Astrocyte (in vitro differentiated cells and primary cell): ENCODE results near the gene CORO6. TPM values are rescaled to one million over a fixed set of nuclear protein-coding genes. Genes with fewer than 3 reads are reported as not detected.

Experiments
- DNase-seq: peaks from one replicate; pipeline ENCODE4 v3.0.0-alpha.2; 2010; ENCODE audit warnings: low read depth
- FAIRE-seq: peaks from 2 replicates; lab custom pipeline; 2011; peaks lifted over from hg19 to GRCh38; lab: Jason Lieb, UNC
- H2AFZ ChIP-seq: 2 replicates; pipeline ENCODE4 v1.6.0; 2012; ENCODE audit warnings: low read depth, low read length, inconsistent platforms
- H3K27ac ChIP-seq: 2 replicates; pipeline ENCODE4 v1.5.1; 2011; ENCODE audit warnings: low read depth, low read length, inconsistent platforms
- H3K27me3 ChIP-seq: 2 replicates; pipeline ENCODE4 v1.6.0; 2011; ENCODE audit warnings: low read length, inconsistent platforms; ENCODE audit not compliant: insufficient read depth
- H3K36me3 ChIP-seq: 2 replicates; pipeline ENCODE4 v1.5.1; 2011; ENCODE audit warnings: low read length, inconsistent platforms; ENCODE audit not compliant: insufficient read depth
- H3K4me1 ChIP-seq: 2 replicates; pipeline ENCODE4 v1.5.1; 2011; ENCODE audit warnings: low read length, inconsistent platforms; ENCODE audit not compliant: insufficient read depth
- H3K4me2 ChIP-seq: 2 replicates; pipeline ENCODE4 v1.6.0; 2012; ENCODE audit warnings: low read length, inconsistent platforms
- H3K4me3 ChIP-seq: 2 replicates; pipeline ENCODE4 v1.5.1; 2011; ENCODE audit warnings: low read depth, mild to moderate bottlenecking, low read length, inconsistent platforms; ENCODE audit not compliant: insufficient read depth
- H3K79me2 ChIP-seq: 2 replicates; pipeline ENCODE4 v1.6.0; 2012; ENCODE audit warnings: mild to moderate bottlenecking, low read length, inconsistent platforms; ENCODE audit not compliant: insufficient read depth
- H3K9ac ChIP-seq: 2 replicates; pipeline ENCODE4 v1.6.0; 2012; ENCODE audit warnings: mild to moderate bottlenecking, low read length, inconsistent platforms
- H3K9me3 ChIP-seq: 2 replicates; pipeline ENCODE4 v1.5.1; 2012; ENCODE audit warnings: low read depth, mild to moderate bottlenecking, low read length, inconsistent platforms; ENCODE audit not compliant: insufficient read depth
- H4K20me1 ChIP-seq: 2 replicates; pipeline ENCODE4 v1.6.0; 2012; ENCODE audit warnings: low read length, inconsistent platforms; ENCODE audit not compliant: insufficient read depth
- H3K27ac Mint-ChIP-seq: one replicate; pipeline ENCODE4 v1.8.0; 2021; ENCODE audit warnings: mild to moderate bottlenecking, mixed read lengths; ENCODE audit not compliant: unreplicated experiment
- H3K27me3 Mint-ChIP-seq: one replicate; pipeline ENCODE4 v1.8.0; 2021; ENCODE audit warnings: low read depth, mixed read lengths; ENCODE audit not compliant: unreplicated experiment
- H3K36me3 Mint-ChIP-seq: one replicate; pipeline ENCODE4 v1.8.0; 2021; ENCODE audit warnings: low read depth, mixed read lengths; ENCODE audit not compliant: unreplicated experiment
- H3K4me1 Mint-ChIP-seq: one replicate; pipeline ENCODE4 v1.8.0; 2021; ENCODE audit warnings: low read depth, mixed read lengths; ENCODE audit not compliant: unreplicated experiment
- H3K4me3 Mint-ChIP-seq: one replicate; pipeline ENCODE4 v1.8.0; 2021; ENCODE audit warnings: mild to moderate bottlenecking, moderate library complexity, mixed read lengths; ENCODE audit not compliant: unreplicated experiment
- H3K9me3 Mint-ChIP-seq: one replicate; pipeline ENCODE4 v1.8.0; 2021; ENCODE audit warnings: mild to moderate bottlenecking, mixed read lengths; ENCODE audit not compliant: unreplicated experiment
- CTCF ChIP-seq: IDR thresholded peaks from 2 replicates; pipeline ENCODE4 v1.5.1; 2011; ENCODE audit warnings: low read depth, mild to moderate bottlenecking, inconsistent platforms, low read length, moderate library complexity; ENCODE audit not compliant: insufficient read depth
- EZH2 ChIP-seq: IDR thresholded peaks from 2 replicates; pipeline ENCODE4 v1.6.1; 2012; ENCODE audit warnings: mild to moderate bottlenecking, low read length, inconsistent platforms; ENCODE audit not compliant: insufficient read depth
- total RNA-seq: library from RNA; stranded (reverse); gene quantifications from 2 replicates; pipeline ENCODE4 v1.2.1, GENCODE V29; 2021

The CORO6 gene
- total RNA-seq, 1 donor from 2014 or later, result 8.9 TPM

DNA sequence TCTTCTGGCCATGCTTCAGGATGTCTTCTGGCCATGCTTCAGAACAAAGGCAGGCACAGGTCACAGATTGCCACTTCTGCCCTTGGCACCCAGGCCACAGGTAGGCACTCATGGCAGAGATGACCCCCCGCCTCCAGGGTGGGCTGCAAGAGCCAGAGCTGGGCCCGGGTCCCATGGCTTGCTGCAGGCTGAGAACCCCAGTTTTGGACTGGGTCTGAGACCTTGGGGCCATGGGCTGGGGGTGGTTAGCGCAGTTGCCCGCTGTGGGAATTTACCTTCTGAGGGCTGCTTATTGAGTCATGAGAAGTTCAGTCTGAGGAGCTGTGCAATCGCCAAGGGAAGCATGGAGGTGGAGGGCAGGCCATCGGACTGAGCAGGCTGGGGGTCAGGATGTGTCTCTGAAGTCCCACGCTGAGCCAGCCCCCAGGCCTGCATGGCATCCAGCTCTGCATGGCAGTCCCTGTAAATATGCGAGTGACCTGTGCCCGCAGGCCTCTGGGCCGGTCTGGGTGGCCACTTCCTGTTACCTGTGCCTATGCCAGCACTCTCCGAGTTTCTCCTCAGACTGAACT lies 28.1 kb downstream of the CORO6 start:
- Histone ChIP-seq H2AFZ (no peak overlapping the region), H3K4me1 (peaks cover 44% of the 10 kb centered on the region), H3K4me3 (no peak overlapping the region), H4K20me1 (peaks cover 46% of the 10 kb centered on the region), H3K27me3 (peaks cover 12% of the 10 kb centered on the region), H3K9ac (no peak overlapping the region), H3K36me3 (no peaks in the 10 kb centered on the region), H3K9me3 (no peaks in the 10 kb centered on the region), H3K79me2 (peaks cover 6% of the 10 kb centered on the region), H3K4me2 (peak overlapping the region; percentile 86), H3K27ac (no peak overlapping the region)
- FAIRE-seq (no peak), DNase-seq (no peak)
- Mint-ChIP-seq H3K4me1 (peaks cover 8% of the 10 kb centered on the region), H3K36me3 (no peaks in the 10 kb centered on the region), H3K9me3 (no peaks in the 10 kb centered on the region), H3K4me3 (peak overlapping the region; percentile 84), H3K27ac (no peak overlapping the region), H3K27me3 (no peaks in the 10 kb centered on the region)
- no peak for TF ChIP-seq EZH2
- TF ChIP-seq CTCF, result no peak

DNA sequence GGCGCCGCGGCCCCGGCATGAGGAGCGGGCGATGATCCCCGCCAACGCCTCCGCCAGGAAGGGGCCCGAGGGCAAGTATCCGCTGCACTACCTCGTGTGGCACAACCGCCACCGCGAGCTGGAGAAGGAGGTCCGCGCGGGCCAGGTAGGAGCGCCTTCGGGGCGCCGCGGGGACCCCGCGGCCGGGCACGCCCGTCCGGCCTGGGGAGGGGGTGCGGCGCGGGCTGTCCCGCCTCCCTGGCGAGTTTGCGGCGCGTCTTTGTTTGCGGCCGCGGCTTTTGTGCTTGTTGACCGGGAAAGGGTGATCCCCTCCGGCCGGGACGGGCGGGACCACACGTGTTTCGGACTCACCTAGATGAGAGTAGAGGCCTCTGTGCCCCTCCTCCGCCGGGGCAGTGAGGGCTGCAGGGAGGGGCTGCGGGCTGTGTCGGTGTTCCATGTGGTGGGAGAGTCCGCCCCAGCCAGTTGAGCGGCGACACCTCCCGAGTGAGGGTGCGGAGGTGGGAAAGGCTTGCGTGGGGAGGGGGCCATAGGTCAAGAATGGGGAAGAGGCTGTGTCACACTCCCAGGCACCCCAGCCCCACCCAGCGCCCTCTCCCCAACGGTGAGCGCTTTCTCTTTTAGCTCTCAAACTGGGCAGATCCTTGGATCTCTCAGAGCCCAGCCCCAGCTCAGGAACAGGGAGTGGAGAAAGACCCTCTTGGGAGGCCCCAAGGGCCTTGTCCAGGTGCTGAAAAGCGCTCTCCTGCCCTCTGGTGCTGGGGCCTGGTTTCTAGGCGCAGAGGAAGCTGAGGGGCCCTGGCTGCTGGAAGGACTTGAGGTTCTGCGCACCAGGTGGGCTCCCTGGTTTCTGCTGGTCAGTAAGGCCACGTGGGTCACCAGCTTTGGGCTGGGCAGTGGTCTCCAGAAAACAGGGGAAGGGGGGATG lies 28.9 kb downstream of the CORO6 start:
- H3K27ac Mint-ChIP-seq, result no peak overlapping the region
- H3K36me3 ChIP-seq, result no peaks in the 10 kb centered on the region
- peak overlapping the region; percentile 84 for H3K4me3 Mint-ChIP-seq
- peak overlapping the region; percentile 85 for H2AFZ ChIP-seq
- H4K20me1 ChIP-seq, result peaks cover 41% of the 10 kb centered on the region
- no peaks in the 10 kb centered on the region for H3K36me3 Mint-ChIP-seq
- H3K4me2 ChIP-seq, result peak overlapping the region; percentile 86
- peaks cover 7% of the 10 kb centered on the region for H3K79me2 ChIP-seq
- H3K4me3 ChIP-seq, result peak overlapping the region; percentile 57
- H3K27me3 Mint-ChIP-seq, result no peaks in the 10 kb centered on the region
- H3K9ac ChIP-seq, result peak overlapping the region; percentile 31
- DNase-seq (no peak), FAIRE-seq (no peak)
- H3K4me1 ChIP-seq, result peaks cover 45% of the 10 kb centered on the region
- TF ChIP-seq CTCF (no peak), EZH2 (peak; percentile 35)
- H3K9me3 ChIP-seq, result no peaks in the 10 kb centered on the region
- H3K27ac ChIP-seq, result no peak overlapping the region
- peaks cover 8% of the 10 kb centered on the region for H3K4me1 Mint-ChIP-seq
- no peaks in the 10 kb centered on the region for H3K9me3 Mint-ChIP-seq
- peaks cover 12% of the 10 kb centered on the region for H3K27me3 ChIP-seq
